GM12801 (cell line): Measurements from ENCODE around the gene ZNF555.

Experiments used
- TF ChIP-seq, protein P1 (sequence below): IDR thresholded peaks from one replicate; pipeline ENCODE4 v1.5.1; 2011; ENCODE audit warnings: control low read depth; ENCODE audit not compliant: insufficient read length; ENCODE audit errors: extremely low read depth

The ZNF555 gene

DNA sequence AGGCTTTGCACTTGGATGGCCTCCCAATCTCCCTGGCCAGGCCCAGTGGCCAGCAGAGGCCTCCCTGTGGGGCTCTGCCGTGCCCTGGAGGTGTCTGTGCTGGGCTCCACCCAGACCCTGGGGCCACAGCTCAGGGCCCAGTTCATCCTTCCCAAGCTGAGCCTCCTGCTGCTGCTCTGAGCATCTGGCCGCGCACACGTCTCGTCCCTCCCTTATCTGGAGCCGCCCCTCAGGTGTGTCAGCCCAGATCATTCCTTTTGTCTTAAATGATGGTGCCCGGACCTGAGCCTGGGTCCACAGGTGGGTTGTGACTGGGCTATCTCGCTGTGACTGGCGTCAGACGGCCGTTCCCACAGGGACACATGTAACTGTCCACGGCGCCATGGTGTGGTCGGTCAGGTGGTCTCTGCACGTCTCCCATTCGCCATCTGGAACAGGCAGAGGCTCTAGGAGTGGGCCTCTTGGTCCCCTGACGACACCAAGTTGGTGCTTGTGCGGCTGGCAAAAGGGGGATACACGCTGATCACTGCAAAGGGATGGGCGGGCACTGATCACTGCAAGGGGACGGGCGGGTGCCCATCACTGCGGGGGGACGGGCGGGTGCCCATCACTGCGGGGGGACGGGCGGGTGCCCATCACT is 35.9 kb upstream of the ZNF555 start:
- TF ChIP-seq, protein P1, sequence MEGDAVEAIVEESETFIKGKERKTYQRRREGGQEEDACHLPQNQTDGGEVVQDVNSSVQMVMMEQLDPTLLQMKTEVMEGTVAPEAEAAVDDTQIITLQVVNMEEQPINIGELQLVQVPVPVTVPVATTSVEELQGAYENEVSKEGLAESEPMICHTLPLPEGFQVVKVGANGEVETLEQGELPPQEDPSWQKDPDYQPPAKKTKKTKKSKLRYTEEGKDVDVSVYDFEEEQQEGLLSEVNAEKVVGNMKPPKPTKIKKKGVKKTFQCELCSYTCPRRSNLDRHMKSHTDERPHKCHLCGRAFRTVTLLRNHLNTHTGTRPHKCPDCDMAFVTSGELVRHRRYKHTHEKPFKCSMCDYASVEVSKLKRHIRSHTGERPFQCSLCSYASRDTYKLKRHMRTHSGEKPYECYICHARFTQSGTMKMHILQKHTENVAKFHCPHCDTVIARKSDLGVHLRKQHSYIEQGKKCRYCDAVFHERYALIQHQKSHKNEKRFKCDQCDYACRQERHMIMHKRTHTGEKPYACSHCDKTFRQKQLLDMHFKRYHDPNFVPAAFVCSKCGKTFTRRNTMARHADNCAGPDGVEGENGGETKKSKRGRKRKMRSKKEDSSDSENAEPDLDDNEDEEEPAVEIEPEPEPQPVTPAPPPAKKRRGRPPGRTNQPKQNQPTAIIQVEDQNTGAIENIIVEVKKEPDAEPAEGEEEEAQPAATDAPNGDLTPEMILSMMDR: no peak

GRCh38 chr19:2805991-2806649 is 35.2 kb upstream of the ZNF555 start:
- TF ChIP-seq, protein P1: no peak

GRCh38 chr19:2806736-2807378 is 34.4 kb upstream of the ZNF555 start:
- TF ChIP-seq, protein P1: no peak

GRCh38 chr19:2807379-2808128 is 33.7 kb upstream of the ZNF555 start:
- TF ChIP-seq, protein P1: no peak

- TF ChIP-seq, protein P1: no peak
Observed at GRCh38 chr19:2808129-2808941, 32.9 kb upstream of the ZNF555 start.

- TF ChIP-seq, protein P1: no peak
Observed at GRCh38 chr19:2809387-2810140, 31.7 kb upstream of the ZNF555 start.
